GM19468 (cell line): ENCODE data around the gene TNFAIP8L1.

Experiments
- ATAC-seq: cut with Tn5 transposase; IDR thresholded peaks from one replicate; pipeline ENCODE4 v1.9.1; 2021; ENCODE audit warnings: mild to moderate bottlenecking, moderate library complexity, moderate number of reproducible peaks; ENCODE audit not compliant: unreplicated experiment; ENCODE audit errors: extremely low read depth

TNFAIP8L1 gene

GRCh38 chr19:4606921-4607678 is 32.2 kb upstream of the TNFAIP8L1 start:
- no peak for ATAC-seq

DNA sequence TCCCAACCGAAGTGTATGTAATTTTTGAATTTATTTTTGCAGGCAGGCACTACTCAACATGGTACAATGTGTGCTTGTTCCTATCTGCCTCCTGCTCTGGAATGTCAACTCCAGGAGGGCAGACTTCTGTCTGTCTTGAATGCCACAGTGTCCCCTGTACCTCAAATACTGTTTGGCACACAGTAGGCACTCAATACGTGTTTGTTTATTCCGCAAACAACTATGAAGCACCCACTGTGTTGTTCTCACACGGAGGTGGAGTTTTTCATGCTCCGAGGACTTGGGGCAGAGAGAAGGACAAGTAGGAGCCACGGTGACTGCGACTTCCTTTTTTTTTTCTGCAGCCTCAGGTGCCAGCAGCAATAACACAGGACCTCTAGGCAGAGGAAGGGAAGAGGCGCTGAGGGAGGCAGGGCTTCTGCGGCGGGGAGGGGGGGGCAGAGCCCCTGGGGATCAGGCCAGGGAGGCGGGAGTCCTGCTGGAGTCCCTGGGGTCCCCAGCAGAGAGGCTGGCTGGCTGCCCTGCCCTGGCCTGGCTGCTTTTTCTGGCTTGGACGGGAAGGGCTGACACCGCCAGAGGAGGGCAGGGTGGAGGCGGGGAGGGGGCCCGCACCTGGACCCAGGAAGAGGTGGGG is 29.3 kb upstream of the TNFAIP8L1 start:
- ATAC-seq = no peak

- ATAC-seq = no peak
Observed at GRCh38 chr19:4613254-4613751, 26.0 kb upstream of the TNFAIP8L1 start.

DNA sequence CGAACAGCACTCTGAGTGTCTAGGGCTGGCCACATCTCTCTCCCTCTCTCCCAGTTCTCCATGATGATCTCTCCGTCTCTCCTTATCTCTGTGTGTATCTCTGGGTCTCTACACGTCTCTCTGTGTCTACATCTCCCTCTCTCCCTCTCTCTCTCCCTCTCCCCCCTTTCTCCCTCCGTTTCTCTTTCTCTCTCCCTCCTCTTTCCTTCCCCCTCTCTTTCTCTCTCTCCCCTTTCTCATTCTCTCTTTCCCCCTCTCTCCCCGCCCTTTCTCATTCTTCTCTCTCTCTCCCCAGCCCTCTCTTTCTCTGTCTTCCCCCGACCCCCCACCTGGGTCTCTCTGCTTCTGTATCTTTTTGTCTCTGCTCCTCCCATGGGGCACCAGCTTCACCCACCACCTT is 21.3 kb upstream of the TNFAIP8L1 start:
- ATAC-seq = no peak

- no peak for ATAC-seq
Observed at GRCh38 chr19:4619668-4620294, 19.5 kb upstream of the TNFAIP8L1 start.

DNA sequence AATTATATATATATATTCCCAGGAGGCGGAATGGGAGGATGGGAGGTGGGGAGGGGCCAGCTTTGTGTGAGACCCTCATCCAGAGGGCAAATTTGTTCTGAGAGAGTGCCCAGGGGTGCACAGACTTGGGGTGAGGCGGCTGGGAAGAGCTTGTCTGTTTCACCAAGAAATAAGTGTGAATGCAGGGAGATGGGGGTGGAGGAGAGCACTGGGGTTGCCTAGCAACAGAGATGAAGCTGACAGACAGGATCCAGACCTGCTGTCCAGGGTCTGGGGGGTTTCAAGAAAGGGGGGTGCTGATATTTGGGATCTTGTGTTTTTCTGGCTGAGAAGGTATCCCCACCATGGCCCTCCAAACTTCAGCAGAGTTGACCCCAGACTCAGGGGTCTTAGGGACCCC is 18.6 kb upstream of the TNFAIP8L1 start:
- ATAC-seq = no peak

GRCh38 chr19:4622695-4623421 is 16.5 kb upstream of the TNFAIP8L1 start:
- no peak for ATAC-seq

DNA sequence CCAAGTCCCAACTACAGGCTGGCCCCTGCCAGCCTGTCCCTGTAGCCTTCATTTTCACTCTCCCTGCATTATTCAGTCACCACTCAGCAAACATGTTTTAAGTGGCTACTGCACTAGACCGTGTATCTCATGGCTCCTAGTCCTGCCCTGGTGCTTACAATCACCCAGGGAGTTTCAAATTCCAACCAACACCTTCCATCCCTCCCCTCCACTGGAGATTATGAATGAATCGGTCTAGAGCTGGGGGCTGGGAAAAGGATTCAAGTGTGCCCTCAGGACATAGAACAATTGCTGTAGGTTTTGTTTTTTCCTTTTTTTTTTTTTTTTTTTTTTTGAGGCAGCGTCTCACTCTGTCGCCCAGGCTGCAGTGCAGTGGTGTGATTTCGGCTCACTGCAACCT is 15.0 kb upstream of the TNFAIP8L1 start:
- ATAC-seq = no peak

DNA sequence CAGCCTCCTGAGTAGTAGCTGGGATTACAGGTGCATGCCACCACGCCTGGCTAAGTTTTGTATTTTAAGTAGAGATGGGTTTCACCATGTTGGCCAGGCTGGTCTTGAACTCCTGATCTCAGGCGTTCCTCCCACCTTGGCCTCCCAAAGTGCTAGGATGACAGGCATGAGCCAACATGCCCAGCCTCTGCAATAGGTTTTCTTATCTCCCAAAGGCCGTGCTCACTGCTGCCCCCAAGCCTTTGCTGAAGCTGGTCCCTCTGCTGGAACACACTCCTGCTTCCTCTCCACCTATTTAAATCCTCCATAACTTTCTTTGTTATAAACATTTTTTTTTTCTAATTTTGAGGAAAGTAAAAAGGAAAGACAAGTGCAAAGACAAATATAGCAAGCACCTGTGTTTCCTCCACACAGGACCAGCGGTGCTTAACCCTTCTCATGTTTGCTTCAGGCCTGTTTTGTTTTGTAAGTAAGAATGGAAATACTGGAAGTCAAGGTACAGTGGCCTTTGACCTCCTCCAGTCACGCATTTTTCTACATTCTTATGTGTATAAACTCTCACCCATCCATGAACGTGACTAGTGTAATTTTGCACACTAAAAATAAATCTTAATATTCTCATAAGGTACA is 14.5 kb upstream of the TNFAIP8L1 start:
- ATAC-seq = no peak

DNA sequence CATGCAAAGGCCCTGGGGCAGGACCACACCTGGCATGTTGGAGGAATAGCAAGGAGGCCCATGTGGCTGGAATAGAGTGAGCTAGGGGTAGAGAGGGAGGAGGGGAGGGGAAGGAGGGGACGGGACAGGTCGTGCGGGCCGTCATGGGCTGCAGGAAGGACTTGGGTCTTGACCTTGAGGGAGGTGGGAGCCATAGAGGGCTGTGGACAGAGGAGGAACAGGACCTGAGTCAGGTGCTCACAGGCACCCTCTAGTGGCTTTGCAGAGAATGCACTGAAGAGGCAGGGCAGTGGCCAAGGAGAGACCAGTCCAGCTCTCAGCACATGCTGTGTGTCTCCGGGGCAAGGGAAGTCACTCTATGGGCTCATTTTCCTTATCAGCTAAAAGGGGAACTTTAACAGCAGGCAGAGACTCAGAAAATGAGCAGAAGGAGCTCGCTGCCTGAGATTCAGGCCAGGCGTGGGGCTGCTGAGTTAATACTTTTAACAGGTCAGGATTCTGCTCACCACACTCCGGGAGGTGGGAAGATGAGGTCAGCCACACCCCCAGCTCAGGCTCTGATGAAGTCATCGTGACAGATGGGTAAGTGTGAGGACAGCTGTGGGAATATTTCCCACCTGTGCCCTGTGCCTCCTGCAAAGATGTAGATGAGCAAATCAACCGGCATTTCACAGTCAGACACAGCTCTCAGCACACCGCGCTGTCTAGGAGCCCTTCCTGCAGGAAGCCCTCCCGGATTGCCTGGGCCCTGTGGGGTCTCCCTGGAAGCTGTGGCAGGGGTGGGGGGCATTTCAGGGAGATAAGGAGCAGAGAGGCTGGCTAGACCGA is 6.0 kb upstream of the TNFAIP8L1 start:
- ATAC-seq = no peak

DNA sequence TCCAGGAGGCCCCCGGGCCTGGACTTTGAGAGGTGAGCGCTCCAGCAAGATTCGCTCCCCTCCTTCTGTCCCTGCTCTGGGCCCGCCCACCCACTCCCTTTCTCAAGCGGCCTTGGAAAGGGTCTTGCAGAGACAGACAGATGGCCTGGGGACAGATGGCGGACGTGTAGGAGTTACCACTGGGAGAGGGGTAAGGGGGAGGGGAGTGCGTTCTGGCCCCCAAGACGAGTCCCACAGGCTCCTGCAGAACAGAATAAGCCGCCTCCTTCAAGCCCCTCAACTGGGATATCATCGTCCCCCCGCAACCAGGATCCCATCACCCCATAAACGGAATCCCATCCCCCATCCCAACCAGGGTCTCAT is 3.6 kb upstream of the TNFAIP8L1 start:
- no peak for ATAC-seq

- no peak for ATAC-seq
Observed at GRCh38 chr19:4636151-4636717, 3.1 kb upstream of the TNFAIP8L1 start.

DNA sequence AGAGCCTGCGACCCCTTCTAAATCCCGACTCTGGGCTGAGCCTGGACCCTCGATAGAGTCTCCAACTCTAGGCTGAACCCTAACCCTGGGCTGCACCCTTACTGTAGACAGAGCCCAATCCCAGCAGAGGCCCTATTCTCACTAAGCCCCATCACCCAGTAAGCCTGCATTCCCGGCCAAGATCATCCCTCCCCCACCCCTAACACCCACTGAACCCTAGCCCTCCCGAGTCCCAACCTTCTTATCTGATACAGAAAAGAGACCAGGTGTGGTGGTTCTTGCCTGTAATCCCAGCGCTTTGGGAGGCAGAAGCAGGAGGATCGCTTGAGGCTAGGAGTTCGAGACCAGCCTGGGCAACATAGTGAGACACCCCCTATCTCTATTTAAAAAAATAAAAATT is 2.6 kb upstream of the TNFAIP8L1 start:
- ATAC-seq = no peak

DNA sequence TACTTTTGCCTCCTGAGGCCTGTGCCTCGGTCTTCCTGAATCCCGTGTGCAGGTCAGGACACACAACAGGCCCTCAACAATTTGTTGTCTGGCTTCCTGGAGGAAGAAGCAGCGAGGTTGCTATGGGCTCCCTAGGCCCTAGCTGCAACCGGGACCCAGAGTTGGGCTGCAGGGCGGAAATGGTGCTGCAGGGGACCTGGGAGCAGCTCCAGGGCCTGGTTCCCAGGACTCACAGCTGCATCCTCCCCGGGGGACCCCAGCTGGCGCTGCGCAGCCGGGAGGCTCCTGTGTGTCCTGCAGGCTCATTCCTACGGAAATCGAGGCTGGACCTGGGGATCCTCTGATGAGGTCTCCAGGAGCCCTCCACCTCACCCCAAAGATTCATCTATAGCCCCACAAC is 999 bp upstream of the TNFAIP8L1 start:
- no peak for ATAC-seq

GRCh38 chr19:4639531-4640246 is 373 bp downstream of the TNFAIP8L1 start:
- ATAC-seq = no peak

DNA sequence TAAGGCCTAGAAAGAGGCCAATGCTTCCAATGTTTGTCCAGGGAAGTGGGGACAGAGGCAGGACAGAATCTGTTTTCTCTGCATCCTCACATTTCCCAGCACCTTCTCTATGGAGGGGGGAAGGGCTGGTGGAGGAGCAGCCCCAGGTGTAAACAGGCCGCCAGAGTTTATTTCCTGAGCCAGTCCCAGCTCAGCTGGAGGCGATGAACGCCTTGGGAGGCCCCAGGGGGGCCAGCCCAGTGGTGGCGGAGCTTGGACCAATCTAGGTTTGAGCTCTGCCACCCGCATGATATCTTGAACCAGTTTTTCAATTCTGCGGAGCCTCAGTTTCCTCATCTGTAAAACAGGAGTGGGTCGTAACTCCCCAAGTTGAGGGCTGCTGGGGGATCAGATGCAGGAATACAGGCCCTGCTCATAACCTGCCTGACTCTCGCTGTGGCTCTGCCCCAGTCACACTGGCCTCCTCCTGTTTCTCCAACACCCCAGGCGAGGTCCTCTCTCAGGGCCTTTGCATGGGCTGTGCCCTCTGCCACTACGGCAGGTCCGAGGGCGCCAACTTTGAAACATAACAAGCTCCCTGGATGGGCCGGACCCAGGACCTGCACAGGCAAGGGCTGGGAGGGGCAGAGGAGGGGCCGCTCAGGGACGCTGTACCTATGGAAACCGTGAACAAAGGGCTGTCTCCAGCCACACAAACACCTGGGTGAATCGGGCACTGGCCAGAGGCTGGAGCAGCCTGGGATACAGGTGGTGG is 1.1 kb downstream of the TNFAIP8L1 start:
- ATAC-seq = no peak

DNA sequence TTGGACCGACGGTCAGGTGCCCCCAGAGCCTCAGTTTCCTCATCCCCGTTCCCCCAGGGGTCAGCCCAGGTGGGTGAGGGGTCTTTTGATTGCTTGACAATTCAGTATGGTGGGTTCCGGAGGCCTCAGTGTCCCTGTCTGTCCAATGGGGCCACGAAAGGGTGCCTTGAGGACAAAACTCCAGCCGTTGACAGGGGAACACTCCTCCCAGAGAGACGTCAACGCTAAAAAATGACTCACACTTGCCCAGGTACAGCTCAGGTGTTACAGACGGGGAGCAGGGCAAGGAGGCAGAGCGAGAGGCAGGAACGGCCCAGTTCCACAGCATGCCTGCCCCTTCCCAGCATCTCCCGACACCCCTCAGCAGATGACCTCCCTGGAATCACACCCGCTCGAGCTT is 1.8 kb downstream of the TNFAIP8L1 start:
- no peak for ATAC-seq

DNA sequence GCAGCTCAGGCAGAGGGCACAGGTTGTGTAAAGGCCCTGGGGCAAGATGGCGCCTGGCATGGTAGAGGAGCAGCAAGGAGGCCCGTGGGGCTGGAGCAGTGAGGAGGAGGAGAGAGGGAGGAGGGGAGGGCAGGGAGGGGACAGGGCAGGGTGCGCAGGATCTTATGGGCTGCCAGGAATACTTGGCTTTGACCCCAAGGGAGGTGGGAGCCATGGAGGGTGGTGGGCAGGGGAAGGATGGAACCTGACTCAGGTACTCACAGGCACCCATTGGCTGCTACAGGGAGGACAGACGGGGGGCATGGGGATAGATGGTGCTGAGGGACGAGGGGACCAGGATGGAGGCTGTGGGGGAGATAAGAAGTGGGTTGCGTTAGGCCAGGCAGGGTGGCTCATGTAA is 3.3 kb downstream of the TNFAIP8L1 start:
- no peak for ATAC-seq
